Pons (tissue), 1 donor: ENCODE results near the gene PDE4D.
"Not testable (repeated sequence)": the region's sequence is repeated elsewhere in the genome, so short reads cannot be mapped to it uniquely, and the experiment has no call there.

Source experiments
- DNase-seq: peaks from one replicate; pipeline ENCODE4 v3.0.0-alpha.2; 2016; ENCODE audit warnings: low spot score

Gene PDE4D

DNA sequence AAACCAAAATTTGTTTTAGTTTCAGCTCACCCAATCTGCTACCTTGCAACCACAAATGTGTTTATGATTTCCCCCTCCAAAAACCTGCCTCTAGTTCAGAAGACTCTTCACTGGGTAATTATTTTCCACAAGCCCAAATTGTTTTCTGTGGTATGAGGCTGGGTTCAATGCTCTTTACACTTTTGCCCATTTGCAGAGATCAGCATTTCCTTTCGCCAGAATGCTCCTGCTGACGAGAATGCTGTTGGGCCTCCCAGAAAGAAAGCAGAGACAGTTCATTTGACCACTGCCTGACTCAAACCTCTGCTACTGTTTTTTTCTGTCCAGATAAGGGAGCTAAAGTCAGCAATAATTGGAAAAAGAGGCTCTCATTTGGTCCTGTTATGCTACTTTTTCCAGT lies 427.3 kb downstream of the PDE4D start:
- no peak for DNase-seq

DNA sequence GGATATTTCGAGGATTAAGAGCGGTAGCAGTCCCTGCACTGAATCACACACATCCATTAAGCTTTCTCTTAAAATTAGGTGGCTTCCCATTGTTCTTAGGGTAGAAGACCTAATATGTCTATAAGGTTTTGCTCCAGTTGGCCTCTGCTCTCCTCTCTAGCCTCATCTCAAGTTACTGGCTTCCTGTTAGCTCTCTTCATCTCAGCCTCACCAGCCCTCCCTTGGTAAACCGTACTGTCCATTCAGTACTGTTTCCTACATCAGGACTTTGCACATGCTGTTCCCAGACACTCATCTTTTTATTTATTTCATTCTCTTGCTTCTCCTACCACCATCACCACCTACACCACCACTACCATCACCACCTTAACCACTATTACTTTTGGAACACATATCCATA lies 428.6 kb downstream of the PDE4D start:
- DNase-seq, result no peak

DNA sequence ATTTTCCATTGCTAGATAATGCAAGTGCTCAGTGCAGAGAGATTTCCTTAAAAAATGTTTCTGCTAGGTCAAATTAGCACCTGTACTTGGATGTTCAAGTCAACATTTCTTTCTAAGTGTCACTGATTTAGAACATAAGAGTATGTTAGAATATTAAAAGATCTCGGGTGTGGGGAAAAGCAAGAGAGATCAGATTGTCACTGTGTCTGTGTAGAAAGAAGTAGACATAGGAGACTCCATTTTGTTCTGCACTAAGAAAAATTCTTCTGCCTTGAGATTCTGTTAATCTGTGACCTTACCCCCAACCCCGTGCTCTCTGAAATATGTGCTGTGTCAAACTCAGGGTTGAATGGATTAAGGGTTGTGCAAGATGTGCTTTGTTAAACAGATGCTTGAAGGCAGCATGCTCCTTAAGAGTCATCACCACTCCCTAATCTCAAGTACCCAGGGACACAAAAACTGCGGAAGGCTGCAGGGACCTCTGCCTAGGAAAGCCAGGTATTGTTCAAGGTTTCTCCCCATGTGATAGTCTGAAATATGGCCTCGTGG lies 429.8 kb downstream of the PDE4D start:
- DNase-seq, result not testable (repeated sequence)

DNA sequence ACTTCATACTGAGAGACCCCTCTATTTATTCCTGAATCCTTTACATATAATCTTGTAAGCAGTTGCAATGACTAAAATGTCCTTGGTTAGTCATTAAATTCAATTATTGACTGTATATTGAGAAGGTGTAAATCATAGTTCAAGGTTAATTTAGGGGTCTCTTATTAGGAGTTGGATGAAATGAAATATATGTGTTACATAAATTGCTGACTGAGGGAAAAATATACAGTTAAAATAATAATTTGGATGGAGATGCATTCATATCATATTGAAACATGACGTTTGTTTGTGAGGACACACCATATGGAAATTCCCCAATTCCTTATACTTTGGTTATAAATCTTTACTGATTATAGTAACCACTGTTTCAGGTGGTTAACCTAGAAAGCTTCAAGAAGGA lies 430.6 kb downstream of the PDE4D start:
- DNase-seq, result no peak

DNA sequence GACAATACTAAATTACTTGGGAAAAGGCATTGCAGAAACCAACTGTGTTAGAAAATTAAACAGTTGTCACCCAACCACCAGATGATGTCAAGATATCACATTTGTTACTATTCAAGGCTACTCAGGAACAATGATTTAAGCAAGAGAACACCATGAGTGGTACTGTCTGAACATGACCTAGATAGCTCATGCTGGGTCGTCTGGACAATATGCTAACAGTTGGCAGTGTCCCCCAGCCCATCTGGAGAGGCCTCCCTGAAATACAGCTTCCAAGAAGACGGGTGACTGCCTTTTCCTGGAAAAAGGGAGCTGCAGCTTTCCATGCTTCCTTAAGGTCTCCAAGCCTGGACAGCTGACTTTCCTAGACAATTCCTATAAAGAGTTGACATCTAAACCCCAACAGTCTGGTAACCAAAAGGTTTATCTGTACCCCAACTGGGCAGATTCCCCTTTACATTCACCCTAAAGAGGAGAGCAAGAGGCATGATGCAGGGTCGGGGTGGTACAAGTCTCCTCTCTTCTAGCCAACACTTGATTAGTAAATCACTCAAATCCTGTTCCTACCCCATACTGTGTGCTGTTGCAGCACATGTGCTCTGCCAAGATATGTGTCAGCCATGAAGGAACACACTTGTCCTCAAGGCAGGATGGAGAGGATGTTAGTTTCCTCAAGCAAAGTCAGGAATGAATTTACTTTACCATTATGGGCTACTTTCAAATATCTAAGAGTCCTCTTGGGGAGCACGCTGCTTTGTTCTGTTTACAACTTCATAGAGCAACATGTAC lies 433.0 kb downstream of the PDE4D start:
- DNase-seq, result no peak

DNA sequence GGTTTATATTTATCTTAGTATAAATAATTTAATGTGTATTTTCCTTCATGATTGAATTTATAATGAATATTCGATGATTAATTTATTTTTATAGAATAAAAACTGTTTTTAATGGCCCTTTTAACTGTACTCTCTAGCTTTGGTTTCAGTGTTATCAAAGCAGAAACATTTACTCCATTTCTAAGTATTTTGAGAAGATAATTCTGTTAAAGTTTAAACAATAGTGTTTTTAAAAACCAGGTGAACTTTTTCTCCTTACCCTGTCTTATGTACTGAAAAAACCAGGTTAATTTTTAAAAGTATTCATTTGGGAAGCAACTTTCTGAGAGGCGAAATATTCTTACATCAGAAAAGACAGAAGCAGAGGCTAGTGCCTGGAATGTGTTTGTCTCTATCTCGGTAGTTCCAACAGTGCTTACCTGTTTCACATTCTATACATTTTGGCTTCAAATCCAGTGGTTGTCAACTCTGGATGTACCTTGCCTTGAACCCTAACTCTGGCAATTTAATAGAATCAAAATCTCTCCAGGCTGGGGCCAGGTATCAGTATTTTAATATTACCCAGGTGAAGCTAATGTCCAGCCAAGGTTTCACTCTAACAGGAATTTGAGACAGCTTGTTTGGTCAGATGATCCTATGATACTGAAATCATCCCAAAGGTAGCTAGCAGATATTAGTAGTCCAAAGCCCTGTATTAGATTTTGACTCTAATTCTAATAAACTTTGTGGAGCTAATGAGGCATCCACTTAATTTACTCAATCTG lies 434.4 kb downstream of the PDE4D start:
- DNase-seq, result no peak

DNA sequence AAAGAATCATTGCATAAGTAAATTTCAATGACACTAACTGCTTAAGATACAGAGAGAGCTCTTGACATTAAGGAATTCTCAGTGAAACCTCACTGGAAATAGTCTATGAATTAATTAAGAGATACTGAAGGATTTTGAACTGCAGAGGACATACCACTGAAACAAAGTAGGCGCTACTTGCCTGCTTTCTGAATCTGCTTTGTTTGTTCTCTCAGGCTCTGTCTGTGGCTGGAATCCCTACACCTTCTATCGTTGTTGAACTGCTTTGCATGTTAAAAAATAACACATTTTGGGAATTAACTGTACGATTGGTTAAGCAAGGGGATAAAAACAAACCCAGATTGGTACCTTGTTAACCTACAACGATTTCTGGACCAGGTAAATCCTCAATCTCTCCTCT lies 435.2 kb downstream of the PDE4D start:
- DNase-seq, result no peak

DNA sequence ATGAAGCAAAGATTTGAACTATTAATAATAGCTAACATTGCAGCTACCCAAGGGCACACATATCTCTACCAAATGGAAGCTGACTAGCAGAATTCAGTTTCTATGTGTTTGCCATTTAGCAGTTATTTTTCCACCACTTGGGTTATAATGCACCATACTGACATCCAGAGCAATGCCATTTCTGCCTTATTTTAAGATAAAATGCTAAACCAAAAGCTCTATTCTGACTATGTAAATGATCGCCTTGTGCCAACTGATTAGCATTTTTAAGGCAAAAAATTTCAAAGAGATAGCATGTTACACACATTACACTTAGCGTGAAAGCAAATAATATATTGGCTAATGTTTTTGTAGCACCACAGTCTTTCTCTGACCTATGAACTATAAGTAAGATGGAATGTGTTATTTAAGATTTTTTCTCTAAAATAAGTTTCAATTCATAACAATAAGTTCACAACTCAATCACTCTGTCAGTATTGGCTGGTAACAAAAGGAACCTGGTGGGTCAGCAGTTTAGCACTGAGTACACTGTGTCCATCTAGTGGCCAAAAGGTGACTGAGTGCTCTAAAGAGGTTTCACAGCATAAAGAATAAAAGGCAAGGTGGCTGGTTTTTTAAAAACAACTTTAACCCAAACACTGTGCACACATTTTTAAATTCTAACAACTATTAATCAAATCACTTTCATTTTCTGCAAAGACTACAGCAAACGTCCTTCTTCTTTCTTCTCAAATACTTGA lies 443.5 kb downstream of the PDE4D start:
- DNase-seq, result no peak

DNA sequence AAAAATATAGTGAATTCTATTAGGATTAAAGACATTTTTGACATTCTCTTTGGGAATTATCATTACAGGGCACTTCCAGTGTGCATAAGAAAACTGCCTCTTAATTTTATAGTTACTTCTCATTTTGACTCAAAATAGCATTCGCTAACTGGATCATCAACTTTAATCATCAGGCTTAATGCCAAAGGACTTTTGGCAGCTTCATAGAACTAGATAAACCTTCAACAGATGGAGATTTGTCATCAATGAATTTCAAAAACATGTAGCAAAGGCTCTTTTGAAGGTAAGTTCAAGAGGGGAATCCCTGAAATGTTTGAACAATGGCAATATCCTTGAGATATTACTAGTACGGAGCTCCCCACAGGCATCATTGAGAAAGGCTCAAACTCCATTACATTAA lies 447.2 kb downstream of the PDE4D start:
- DNase-seq, result no peak

DNA sequence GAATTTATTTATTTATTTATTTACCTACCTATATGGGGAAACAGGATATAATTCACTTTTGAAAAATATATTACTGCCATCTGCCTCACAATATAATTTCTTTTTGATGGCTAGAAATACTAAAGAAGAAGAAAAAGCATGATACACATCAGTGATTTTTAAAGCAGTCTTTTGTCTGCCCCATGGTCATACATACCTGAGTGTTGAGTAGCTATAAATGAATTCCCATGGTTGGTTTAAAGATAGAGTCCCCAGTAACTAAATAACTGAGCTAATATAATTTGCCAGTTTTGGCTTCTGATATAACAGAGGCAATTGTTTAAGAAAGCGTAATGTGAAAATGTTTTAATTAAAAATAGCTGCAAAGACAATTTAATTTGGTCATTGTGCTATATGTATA lies 447.8 kb downstream of the PDE4D start:
- DNase-seq, result no peak

DNA sequence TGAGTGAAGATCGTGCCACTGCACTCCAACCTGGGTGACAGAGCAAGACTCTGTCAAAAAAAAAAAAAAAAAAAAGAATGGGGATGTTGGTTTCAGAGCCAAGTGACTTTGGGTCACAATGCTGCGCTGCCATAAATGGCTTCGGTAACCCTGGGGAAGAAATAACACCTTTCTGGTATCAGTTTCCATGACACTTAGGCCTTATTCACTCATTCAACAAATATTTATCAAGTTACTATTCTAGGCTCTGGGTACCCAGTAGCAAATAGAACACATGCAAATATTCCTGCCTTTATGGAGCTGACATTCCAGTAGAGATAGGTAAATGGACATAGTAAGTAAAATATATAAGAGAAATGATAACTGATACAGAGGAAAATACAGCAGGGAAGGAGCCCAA lies 454.2 kb downstream of the PDE4D start:
- DNase-seq, result no peak

DNA sequence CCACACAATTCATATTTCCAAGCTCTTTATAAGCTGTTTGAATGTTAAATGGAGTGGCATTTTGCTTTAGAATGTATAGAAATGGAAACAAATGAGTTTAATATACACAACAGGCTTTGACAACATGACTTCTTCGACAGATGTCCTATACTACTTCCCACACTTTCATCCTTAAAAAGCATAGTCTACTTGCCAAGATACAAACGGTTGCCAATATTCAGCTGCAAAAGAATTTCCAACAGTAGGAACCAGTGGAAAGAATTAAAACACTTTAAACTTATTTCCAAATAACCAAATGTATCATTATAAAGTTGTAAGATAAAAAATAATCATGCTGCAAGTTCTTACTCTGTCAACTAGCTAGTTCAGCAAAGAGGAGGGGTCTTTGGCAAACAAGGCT lies 456.4 kb downstream of the PDE4D start:
- no peak for DNase-seq

DNA sequence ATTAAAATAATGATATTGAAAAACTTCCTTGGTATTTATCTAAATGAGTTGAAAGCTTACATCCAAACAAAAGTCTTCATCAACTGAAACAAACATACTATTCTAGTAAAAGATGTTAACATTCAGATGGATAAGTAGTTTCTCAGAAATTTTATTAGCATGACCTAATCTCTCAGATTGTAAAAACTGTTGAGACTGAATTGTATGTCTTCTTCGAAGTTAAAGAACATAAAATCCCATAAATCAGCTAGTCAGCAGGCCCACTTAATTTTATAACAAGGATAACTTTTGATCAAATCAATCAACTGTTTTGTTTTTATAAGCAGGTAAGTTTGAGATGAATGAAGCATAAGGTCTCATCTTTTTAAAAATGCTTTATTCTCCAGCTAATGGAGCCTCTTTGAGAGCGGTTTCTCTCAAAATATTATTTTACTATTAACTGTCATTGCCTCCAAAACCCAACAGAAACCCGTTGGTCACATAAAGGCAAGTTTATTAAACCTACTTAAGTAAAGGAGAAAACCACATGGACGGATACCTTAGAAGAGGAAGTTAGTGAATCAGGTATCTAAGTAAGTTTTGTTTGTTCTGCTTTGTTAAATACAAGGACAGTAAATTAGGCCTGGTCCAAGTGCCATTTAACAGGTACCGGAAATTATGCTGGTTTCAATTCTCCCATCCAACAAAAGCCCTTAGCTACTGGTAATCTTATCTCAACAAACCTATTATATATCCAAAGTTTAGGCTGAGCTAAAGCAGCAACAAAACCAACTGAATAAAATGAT lies 457.0 kb downstream of the PDE4D start:
- DNase-seq, result no peak

DNA sequence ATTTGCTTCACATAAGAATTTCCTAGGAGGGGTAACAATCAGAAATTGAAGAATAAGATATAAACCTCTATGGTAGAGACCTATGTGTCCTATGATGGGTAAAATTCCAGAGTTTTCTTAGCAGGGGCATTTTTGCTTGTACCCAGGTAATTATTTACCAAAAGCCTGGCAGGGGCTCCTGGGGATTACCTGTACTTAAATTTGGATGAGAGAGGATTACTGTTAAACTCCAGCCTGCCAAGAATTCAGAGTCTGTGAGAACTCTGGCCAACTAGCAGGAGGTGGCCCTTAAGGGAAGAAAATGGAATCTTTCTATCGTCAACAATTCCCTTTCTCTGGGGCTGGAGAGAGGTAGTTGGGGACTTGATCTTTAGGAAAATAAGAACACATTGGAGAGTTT lies 460.4 kb downstream of the PDE4D start:
- DNase-seq, result no peak

DNA sequence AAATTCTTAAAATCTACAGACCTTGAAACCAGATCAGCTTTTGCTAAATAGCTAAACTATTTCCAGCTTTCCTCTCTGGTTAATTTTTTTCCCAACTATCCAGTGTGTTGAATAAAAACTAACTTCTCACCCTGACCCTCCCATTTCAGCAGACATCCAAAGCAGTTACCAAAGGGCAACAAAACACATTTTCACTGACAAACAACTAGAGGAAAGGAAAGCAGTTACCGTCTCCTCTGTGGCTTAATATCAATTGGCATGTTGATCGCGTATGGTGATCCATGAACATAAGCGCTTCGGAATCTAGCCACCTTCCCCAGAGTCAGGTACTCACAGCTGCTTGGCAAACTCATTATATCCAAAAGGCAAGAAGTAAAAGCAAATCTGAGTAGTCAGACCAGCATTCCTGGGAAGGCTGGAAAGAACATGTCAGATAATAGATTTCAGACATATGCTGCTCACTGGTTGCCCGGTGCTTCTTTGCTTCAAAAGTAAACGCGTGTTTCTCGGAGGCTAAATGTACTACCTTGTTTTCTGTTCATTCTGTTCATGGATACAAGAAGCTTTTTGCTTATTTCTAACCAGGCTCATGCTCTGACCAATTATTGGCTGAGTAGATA lies 463.4 kb downstream of the PDE4D start:
- DNase-seq, result no peak

DNA sequence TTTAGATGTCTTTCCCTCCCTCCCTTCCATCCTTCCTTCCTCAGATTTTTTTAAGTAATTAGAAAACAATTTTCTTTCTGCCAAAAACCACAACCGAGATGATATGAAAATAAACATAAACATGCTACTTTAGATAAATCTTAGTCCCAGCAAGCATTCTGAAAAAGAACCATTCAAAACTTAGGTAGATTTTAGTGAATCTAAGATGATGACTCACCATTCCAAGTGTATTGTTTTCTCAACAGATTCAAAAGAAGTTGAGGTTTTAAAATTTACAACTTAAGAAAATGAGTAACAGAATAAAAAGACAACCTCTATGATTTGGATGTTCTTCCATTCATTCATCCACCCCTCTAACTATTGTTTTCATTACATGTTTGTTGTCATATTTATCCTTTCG lies 465.1 kb downstream of the PDE4D start:
- DNase-seq, result no peak

DNA sequence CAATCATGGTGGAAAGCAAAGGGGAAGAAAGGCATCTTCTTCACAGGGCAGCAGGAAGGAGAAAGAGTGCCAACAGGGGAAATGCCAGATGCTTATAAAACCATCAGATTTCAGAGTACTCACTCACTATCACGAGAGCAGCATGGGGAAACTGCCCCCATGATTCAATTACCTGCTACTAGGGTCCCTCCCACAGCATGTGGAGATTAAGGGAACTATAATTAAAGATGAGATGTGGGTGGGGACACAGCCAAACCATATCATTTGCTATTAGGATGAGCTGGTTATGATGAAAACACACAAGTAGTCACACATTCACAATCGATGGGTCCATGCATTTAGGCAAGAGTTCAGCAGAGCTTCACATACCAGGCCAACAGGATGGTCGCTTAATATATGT lies 469.0 kb downstream of the PDE4D start:
- no peak for DNase-seq

DNA sequence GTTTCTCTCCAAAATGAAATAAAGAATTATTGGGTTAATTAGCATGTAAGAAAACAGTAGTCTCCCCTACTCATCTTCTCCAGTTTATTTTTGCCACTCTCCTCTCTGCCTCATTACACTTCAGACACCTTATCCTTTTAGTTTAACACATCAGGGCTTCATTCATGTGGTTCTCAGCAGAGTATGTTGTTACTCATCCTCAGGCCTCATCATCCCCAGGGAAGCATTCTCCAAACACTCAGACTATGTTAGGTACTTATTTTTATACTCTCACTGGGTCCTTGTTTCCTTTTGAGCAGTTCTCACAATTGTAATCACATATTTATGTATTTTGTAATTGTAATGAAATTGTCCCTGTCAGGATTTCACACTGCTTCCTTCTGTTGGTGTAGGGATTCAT lies 470.5 kb downstream of the PDE4D start:
- DNase-seq, result no peak

DNA sequence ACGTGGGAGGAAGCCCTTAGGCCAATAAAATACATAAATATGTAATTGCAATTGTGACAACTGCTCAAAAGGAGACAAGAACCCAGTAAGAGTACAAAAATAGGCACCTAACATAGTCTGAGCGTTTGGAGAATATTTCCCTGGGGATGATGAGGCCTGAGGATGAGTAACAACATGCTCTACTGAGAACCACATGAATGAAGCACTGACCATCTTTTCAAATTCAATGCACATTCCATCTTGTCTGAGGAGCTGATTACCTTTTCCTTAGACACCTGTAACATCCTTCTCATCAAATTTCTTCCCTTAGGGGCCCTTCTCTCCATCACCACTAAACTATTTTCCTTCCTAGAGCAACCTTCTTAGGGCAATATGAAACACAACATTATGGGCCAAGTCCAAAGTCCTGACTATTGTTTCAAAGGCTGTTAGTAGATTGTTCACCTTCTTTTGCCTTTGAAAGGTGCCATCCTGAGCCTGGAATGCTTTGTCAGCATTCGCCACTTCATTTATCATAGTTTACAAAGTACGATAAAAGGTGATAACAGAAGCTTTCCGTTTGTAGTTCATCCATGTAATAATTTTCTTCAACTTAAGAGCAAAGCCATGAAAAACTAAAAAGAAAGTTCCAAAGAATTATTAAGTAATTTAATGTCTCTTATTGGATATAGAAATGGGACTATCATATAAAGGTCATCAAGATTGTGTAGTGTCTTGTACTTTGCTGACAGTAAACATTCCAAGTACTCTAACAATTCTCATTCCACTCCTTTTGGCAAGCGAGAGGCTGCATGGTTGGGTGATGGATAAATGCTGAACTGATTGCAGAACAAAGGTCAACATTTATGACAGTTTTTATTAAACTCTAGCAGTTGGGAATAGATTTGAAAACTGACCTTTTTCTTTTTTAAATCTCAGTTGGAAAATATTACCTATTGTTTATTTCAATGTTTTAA lies 471.3 kb downstream of the PDE4D start:
- DNase-seq, result no peak

DNA sequence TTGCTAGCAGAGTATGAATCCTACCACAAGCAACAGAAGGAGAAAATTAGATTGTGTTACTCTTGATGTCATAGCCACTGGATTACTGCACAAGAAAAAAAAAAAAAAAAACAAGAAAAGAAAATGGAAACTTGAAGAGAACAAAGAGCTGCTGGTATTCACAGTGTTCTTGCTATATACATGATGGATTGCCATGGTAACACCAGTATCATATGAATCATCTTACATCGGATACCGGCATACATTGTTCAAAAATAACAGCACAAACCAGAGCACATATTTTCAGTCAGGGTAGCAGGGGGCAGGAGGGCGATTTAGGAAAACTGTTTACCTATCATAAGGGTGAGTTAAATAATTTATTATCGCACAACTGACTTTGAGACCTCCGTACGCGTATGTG lies 472.9 kb downstream of the PDE4D start:
- no peak for DNase-seq
